ENCODE results near the gene TIMM10. TPM values are rescaled to one million over a fixed set of nuclear protein-coding genes. Genes with fewer than 3 reads are reported as not detected.

Gene TIMM10
- total RNA-seq, 1 experiment from 2014 or later = 48.0 TPM

DNA sequence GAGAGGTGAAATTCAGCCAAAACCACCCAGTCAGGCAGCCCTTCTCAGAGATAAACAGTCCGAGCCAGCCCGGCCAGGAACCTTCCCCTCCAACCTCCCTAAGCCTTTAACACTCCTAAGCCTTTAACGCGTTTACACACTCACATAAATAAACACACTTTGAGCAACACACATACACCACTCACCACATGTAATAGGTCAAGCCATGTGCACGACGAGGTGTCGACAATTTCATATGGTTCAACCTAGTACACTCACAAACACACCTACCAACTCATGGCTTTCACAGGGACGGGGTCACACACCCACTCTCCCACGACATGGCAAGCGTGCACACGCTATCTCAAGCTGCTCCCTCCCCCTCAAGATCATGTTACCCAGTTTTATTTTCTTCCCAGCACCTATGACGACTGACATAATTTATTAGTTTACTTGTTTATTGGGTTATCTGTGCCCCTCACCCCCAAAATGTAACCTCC is 30.5 kb downstream of the TIMM10 start:
- no peak overlapping the region for H3K9ac ChIP-seq (ENCODE audit: low read length)
- no peak overlapping the region for H3K27ac ChIP-seq (ENCODE audit: low read length)
- DNase-seq = no peak
- H3K4me1 ChIP-seq (ENCODE audit: low read length) = no peaks in the 10 kb centered on the region
- no peaks in the 10 kb centered on the region for H3K27me3 ChIP-seq (ENCODE audit: low read length)
- peaks cover 38% of the 10 kb centered on the region for H3K36me3 ChIP-seq (ENCODE audit: insufficient read depth, low read length)
- no peak overlapping the region for H3K4me2 ChIP-seq (ENCODE audit: low read depth, low read length, poor library complexity, severe bottlenecking)
- H4K20me1 ChIP-seq (ENCODE audit: insufficient read depth, low read depth, low read length) = peaks cover 24% of the 10 kb centered on the region; the same call in 1 of the 2 replicates
- H3K9me2 ChIP-seq (replicated peaks; ENCODE audit: insufficient read depth, low read length) = no peaks in the 10 kb centered on the region
- H3K79me2 ChIP-seq (ENCODE audit: low read length) = peaks cover 19% of the 10 kb centered on the region
- no peak overlapping the region for H2AFZ ChIP-seq (ENCODE audit: low read length)
- H3K9me3 ChIP-seq (ENCODE audit: low read length) = no peaks in the 10 kb centered on the region
- no peak overlapping the region for H3K4me3 ChIP-seq (ENCODE audit: low read length)

DNA sequence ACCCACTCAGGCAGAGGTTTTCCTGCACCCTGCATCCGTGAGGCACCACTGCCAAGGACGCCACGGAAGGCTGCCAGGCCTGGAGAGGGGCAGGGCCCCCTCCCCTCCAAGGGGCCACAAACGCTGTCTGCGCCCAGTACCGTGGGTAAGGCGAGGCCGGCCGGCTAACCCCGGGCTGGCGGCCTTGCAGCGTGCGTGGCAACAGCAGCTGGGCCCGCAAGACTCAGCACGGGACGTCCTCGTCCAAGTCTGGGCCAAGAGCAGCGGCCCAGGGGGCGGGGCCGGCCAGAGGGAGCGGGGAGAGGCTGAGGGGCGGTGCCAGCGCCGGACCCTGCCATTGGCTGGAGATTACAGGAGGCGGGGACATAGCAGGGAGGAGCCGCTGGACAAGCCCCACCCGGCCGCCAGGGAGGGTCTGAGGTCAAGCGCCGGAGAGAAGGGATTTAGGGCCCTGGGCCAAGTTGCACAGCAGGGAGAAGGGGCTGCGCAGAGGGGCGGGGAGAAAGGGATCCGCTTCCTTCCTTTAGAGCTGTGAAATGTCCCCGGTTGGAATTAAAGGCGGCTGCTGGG is 31.1 kb downstream of the TIMM10 start:
- peak; percentile 74 for DNase-seq
- peaks cover 14% of the 10 kb centered on the region for H3K79me2 ChIP-seq (ENCODE audit: low read length)
- no peak overlapping the region for H2AFZ ChIP-seq (ENCODE audit: low read length)
- H3K4me1 ChIP-seq (ENCODE audit: low read length) = no peaks in the 10 kb centered on the region
- no peaks in the 10 kb centered on the region for H3K9me2 ChIP-seq (replicated peaks; ENCODE audit: insufficient read depth, low read length)
- H3K27ac ChIP-seq (ENCODE audit: low read length) = no peak overlapping the region
- peaks cover 33% of the 10 kb centered on the region for H3K36me3 ChIP-seq (ENCODE audit: insufficient read depth, low read length)
- no peak overlapping the region for H3K4me2 ChIP-seq (ENCODE audit: low read depth, low read length, poor library complexity, severe bottlenecking)
- H4K20me1 ChIP-seq (ENCODE audit: insufficient read depth, low read depth, low read length) = peaks cover 22% of the 10 kb centered on the region; the same call in 1 of the 2 replicates
- H3K4me3 ChIP-seq (ENCODE audit: low read length) = no peak overlapping the region
- H3K9ac ChIP-seq (ENCODE audit: low read length) = no peak overlapping the region
- no peaks in the 10 kb centered on the region for H3K27me3 ChIP-seq (ENCODE audit: low read length)
- no peaks in the 10 kb centered on the region for H3K9me3 ChIP-seq (ENCODE audit: low read length)

DNA sequence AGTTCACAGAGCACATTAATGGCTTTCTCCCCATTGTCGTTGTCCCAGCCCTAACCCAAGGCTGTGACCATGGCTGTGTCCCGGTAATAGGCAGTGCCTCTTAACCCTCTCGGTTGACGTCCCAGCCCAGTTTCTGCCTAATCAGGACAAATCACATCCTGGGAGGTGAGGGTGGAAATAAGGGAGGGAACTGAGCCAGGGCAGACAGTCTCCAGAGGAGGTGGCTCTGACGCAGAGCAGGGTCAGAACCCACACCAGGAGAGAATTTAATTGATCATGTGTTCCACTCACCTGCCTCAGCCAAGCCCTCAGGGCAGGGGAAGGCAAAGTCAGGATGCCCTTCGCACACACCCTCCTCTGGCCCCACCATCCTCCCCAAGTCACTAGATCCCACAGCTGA is 32.0 kb downstream of the TIMM10 start:
- Histone ChIP-seq H3K9me2 (replicated peaks; ENCODE audit: insufficient read depth, low read length) (no peaks in the 10 kb centered on the region), H3K4me1 (ENCODE audit: low read length) (no peaks in the 10 kb centered on the region; the same call in 1 of the 2 replicates), H4K20me1 (ENCODE audit: insufficient read depth, low read depth, low read length) (peaks cover 18% of the 10 kb centered on the region; the same call in 1 of the 2 replicates), H3K9ac (ENCODE audit: low read length) (no peak overlapping the region), H3K4me3 (ENCODE audit: low read length) (no peak overlapping the region), H3K36me3 (ENCODE audit: insufficient read depth, low read length) (peaks cover 29% of the 10 kb centered on the region; the same call in 1 of the 2 replicates), H2AFZ (ENCODE audit: low read length) (no peak overlapping the region), H3K4me2 (ENCODE audit: low read depth, low read length, poor library complexity, severe bottlenecking) (no peak overlapping the region), H3K27me3 (ENCODE audit: low read length) (no peaks in the 10 kb centered on the region), H3K27ac (ENCODE audit: low read length) (no peak overlapping the region), H3K79me2 (ENCODE audit: low read length) (peaks cover 9% of the 10 kb centered on the region), H3K9me3 (ENCODE audit: low read length) (no peaks in the 10 kb centered on the region)
- DNase-seq = no peak

DNA sequence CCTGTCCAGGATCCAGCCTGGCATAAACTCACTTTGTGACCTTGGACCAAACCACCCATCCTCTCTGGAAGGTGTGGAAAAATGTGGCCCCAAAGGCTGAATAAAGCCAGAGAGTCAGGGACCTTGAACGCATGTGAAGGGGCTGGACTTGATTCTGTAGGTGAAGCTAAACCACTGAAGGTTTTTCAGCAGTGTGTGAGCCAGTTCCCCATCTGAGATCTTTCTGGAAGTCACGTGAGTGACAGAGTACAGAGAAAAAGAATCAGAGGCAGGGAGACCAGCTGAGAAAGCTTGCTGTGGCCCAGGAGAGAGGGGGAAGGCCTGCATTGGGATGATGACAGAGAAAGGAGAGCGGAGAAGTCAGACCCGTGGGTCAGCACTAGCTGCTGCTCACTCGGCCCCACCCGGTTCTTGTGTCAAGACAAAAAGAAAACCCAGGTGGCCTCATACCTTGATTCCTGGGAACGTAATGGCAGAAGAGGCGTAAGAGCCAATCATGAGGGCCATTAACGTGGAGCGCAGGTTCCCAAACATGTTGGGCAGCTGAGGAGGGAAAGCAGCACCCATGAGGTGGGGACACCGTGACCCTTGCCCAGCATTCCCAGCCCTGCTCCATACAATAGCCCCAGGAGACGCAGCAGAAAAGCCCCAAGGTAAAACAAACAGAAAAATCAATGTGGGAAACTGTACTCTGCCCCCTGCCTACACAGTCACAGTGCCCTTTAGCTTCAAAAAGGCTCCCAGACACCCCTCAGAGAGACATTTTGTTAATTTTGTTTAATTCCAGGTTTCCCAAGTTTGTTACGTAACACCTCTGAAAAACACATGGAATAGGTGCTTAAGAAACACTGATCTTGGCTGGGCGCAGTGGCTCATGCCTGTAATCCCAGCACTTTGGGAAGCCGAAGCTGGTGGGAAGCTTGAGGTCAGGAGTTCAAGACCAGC is 33.0 kb downstream of the TIMM10 start:
- H3K36me3 ChIP-seq (ENCODE audit: insufficient read depth, low read length) = peaks cover 29% of the 10 kb centered on the region; the same call in 1 of the 2 replicates
- no peaks in the 10 kb centered on the region for H3K27me3 ChIP-seq (ENCODE audit: low read length)
- H2AFZ ChIP-seq (ENCODE audit: low read length) = no peak overlapping the region
- H3K27ac ChIP-seq (ENCODE audit: low read length) = no peak overlapping the region
- H3K4me2 ChIP-seq (ENCODE audit: low read depth, low read length, poor library complexity, severe bottlenecking) = no peak overlapping the region
- no peak for DNase-seq
- no peaks in the 10 kb centered on the region for H3K9me2 ChIP-seq (replicated peaks; ENCODE audit: insufficient read depth, low read length)
- no peak overlapping the region for H3K4me3 ChIP-seq (ENCODE audit: low read length)
- no peaks in the 10 kb centered on the region; the same call in 1 of the 2 replicates for H3K4me1 ChIP-seq (ENCODE audit: low read length)
- peaks cover 5% of the 10 kb centered on the region for H3K79me2 ChIP-seq (ENCODE audit: low read length)
- H3K9me3 ChIP-seq (ENCODE audit: low read length) = no peaks in the 10 kb centered on the region
- H3K9ac ChIP-seq (ENCODE audit: low read length) = no peak overlapping the region
- peaks cover 18% of the 10 kb centered on the region; the same call in 1 of the 2 replicates for H4K20me1 ChIP-seq (ENCODE audit: insufficient read depth, low read depth, low read length)

DNA sequence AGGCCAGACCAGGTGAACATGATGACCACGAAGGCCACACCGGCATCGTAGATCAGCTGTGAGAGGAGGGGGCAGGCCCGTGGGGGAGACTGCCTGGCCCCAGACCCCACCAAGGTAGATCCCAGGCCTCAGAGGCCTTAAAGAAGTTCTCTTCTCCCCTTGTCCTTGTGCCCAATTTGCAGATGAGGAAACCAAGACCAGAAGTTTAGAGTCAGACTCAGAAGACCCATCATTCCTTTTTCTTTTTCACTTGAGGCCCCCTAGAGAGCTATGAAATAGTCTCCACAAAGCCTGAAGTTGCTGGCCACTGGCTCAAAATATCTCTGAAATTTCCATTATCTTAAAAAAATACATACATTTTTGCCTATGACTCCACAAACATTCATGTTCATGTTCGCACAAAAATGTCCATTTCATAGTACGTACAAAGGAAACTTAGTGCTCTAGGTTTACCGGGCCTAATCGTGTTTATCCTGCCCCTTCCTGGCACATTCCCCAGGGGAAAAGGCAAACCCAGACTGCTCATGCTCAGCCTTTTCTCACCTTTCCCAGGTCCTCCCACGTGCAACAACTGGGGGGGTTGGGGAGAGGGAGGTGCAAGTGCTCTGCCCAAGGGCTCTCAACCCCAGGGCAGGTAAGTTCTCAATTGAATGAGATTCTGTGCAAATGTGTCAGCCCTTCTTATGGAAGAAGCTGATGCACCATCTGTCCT is 34.3 kb downstream of the TIMM10 start:
- H3K4me1 ChIP-seq (ENCODE audit: low read length) = no peaks in the 10 kb centered on the region; the same call in 1 of the 2 replicates
- peaks cover 34% of the 10 kb centered on the region for H3K36me3 ChIP-seq (ENCODE audit: insufficient read depth, low read length)
- H3K9me2 ChIP-seq (replicated peaks; ENCODE audit: insufficient read depth, low read length) = no peaks in the 10 kb centered on the region
- H3K9me3 ChIP-seq (ENCODE audit: low read length) = no peaks in the 10 kb centered on the region
- H2AFZ ChIP-seq (ENCODE audit: low read length) = no peak overlapping the region
- H3K4me3 ChIP-seq (ENCODE audit: low read length) = no peak overlapping the region
- no peak overlapping the region for H3K27ac ChIP-seq (ENCODE audit: low read length)
- no peak for DNase-seq
- no peaks in the 10 kb centered on the region for H3K27me3 ChIP-seq (ENCODE audit: low read length)
- H3K9ac ChIP-seq (ENCODE audit: low read length) = no peak overlapping the region
- H4K20me1 ChIP-seq (ENCODE audit: insufficient read depth, low read depth, low read length) = peaks cover 13% of the 10 kb centered on the region; the same call in 1 of the 2 replicates
- H3K4me2 ChIP-seq (ENCODE audit: low read depth, low read length, poor library complexity, severe bottlenecking) = no peak overlapping the region
- no peaks in the 10 kb centered on the region for H3K79me2 ChIP-seq (ENCODE audit: low read length)

DNA sequence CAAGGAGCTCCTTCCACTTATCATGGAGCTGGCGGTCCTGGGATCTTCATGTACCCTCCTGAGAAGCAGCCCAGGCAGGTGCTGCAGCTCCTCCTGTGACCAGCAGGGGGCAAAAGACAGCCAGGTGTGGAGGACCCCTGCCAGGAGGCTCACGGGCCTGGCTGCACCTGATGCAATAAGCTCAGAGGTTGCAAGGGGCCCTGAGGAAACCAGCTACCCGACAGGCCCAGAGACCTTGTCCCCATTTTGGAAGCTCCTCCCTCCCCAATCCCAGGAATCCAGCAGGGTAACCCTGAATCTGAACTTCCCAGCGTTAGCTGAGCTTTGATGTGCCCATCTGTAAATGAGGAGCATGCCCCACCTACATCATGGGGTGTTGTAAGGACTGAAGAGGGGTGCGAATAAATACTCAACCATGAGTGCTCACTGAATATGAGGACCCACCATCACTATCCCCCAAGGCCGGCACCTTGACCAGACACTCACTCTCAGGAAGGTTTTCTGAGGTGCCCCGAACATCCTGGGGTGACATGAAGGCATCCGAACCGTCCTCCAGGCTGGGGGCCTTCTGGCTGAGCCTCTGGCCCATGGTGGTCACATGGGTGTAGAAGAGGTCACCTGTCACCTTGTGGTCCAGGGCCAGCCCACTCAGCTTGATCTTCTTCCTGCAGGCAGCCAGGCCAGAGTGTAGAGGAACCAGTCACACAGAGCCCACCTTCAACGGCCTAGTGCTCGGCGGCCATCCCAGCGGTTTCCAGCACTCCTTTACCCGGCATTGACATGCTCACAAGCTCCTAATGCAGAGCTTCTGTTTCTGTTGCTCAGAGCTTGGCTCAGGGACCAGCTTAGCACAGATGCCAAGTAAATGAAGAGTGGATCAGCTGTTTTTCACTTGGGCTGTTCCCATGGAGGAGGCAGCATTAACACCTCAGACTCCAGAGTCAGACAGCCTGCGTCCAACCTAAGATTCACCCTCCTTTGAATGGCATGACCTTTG is 36.7 kb downstream of the TIMM10 start:
- no peaks in the 10 kb centered on the region; the same call in 1 of the 2 replicates for H3K4me1 ChIP-seq (ENCODE audit: low read length)
- DNase-seq = peak; percentile 87
- no peak overlapping the region for H3K4me2 ChIP-seq (ENCODE audit: low read depth, low read length, poor library complexity, severe bottlenecking)
- no peaks in the 10 kb centered on the region for H3K9me2 ChIP-seq (replicated peaks; ENCODE audit: insufficient read depth, low read length)
- peak overlapping the region; percentile 40; the same call in 1 of the 2 replicates for H3K9ac ChIP-seq (ENCODE audit: low read length)
- no peaks in the 10 kb centered on the region for H3K9me3 ChIP-seq (ENCODE audit: low read length)
- H2AFZ ChIP-seq (ENCODE audit: low read length) = no peak overlapping the region
- no peaks in the 10 kb centered on the region; the same call in 1 of the 2 replicates for H4K20me1 ChIP-seq (ENCODE audit: insufficient read depth, low read depth, low read length)
- H3K27me3 ChIP-seq (ENCODE audit: low read length) = no peaks in the 10 kb centered on the region
- H3K79me2 ChIP-seq (ENCODE audit: low read length) = no peaks in the 10 kb centered on the region
- no peak overlapping the region for H3K4me3 ChIP-seq (ENCODE audit: low read length)
- H3K27ac ChIP-seq (ENCODE audit: low read length) = peak overlapping the region; percentile 84; the same call in 1 of the 2 replicates
- peaks cover 40% of the 10 kb centered on the region for H3K36me3 ChIP-seq (ENCODE audit: insufficient read depth, low read length)

DNA sequence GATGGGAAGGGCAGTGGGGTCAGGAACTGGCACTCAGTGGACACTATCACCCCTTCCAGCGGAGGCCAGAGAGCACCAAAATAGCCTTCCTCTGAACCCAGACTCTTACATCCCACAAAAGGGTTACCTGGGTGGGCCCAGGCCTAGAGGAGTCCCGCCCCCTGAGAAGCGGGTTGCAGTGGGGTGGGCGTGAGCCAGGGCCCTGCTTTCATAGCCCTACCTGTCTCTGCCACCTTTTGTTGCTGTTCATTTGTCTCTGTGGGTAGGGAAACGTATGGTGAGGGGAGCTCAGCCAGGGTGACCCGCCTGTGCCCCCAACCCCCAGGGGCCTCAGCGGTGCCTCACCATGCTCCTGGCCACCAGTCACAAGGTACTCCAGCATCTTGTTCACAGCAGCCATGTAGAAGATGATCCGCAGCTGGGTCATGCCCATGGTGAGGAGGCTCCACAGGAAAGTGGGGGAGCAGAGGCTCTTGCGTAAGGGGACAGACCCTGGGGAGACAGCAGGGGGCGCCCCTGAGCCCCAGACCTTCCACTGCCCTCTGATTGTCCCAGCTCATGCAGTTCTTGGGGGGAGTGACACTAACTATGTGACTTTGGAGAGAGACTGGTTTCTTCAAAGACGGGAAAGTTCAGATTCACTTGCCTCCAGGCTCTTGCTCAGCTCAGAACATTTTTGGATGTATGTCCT is 39.0 kb downstream of the TIMM10 start:
- Histone ChIP-seq H2AFZ (ENCODE audit: low read length) (no peak overlapping the region), H3K4me2 (ENCODE audit: low read depth, low read length, poor library complexity, severe bottlenecking) (no peak overlapping the region), H3K4me3 (ENCODE audit: low read length) (no peak overlapping the region), H3K27ac (ENCODE audit: low read length) (no peak overlapping the region), H3K27me3 (ENCODE audit: low read length) (no peaks in the 10 kb centered on the region), H3K36me3 (ENCODE audit: insufficient read depth, low read length) (peaks cover 43% of the 10 kb centered on the region), H3K9me3 (ENCODE audit: low read length) (no peaks in the 10 kb centered on the region), H4K20me1 (ENCODE audit: insufficient read depth, low read depth, low read length) (no peaks in the 10 kb centered on the region; the same call in 1 of the 2 replicates), H3K9ac (ENCODE audit: low read length) (no peak overlapping the region), H3K4me1 (ENCODE audit: low read length) (no peaks in the 10 kb centered on the region; the same call in 1 of the 2 replicates), H3K79me2 (ENCODE audit: low read length) (no peaks in the 10 kb centered on the region), H3K9me2 (replicated peaks; ENCODE audit: insufficient read depth, low read length) (no peaks in the 10 kb centered on the region)
- DNase-seq = peak; percentile 81
